Duodenal mucosa (tissue), 2 donors: Measurements from ENCODE around the gene MORN2.

Experiments
- H3K27ac ChIP-seq: one replicate; pipeline ENCODE4 v1.7.0; 2013; ENCODE audit warnings: low read depth, low read length
- H3K27me3 ChIP-seq, 2 donors: one replicate each; pipeline ENCODE4 v1.7.0; 2013; ENCODE audit warnings: low read length in 2 of 2, control low read depth in 1 of 2; ENCODE audit not compliant: insufficient read depth in 2 of 2, control insufficient read depth in 1 of 2
- H3K36me3 ChIP-seq, 2 donors: one replicate each; pipeline ENCODE4 v1.7.0; 2013; ENCODE audit warnings: low read length in 2 of 2, control low read depth in 1 of 2; ENCODE audit not compliant: insufficient read depth in 2 of 2, control insufficient read depth in 1 of 2
- H3K4me1 ChIP-seq, 2 donors: one replicate each; pipeline ENCODE4 v1.7.0; 2013; ENCODE audit warnings: low read length in 2 of 2, control low read depth in 1 of 2; ENCODE audit not compliant: insufficient read depth in 2 of 2, control insufficient read depth in 1 of 2
- H3K4me3 ChIP-seq, 2 donors: one replicate each; pipeline ENCODE4 v1.7.0; 2013; ENCODE audit warnings: low read length in 2 of 2, low read depth in 1 of 2
- H3K9ac ChIP-seq, 2 donors: one replicate each; pipeline ENCODE4 v1.7.0; 2013; ENCODE audit warnings: low read length in 2 of 2, low read depth in 1 of 2
- H3K9me3 ChIP-seq, 2 donors: one replicate each; pipeline ENCODE4 v1.7.0; 2013; ENCODE audit warnings: low read length in 2 of 2, control low read depth in 1 of 2; ENCODE audit not compliant: control insufficient read depth in 1 of 2

The MORN2 gene

GRCh38 chr2:38889045-38889444 lies 13.3 kb downstream of the MORN2 start:
- Histone ChIP-seq H3K4me1 (no peaks in the 10 kb centered on the region), H3K4me3 (no peak overlapping the region), H3K36me3 (no peaks in the 10 kb centered on the region), H3K9ac (no peak overlapping the region), H3K27me3 (no peaks in the 10 kb centered on the region), H3K9me3 (no peaks in the 10 kb centered on the region), H3K27ac (no peak overlapping the region)

- no peak within 1 kb of the TSS for H3K27ac ChIP-seq
- H3K4me1 ChIP-seq = no peaks in the 10 kb centered on the region
- H3K9ac ChIP-seq = no peak within 1 kb of the TSS
- H3K4me3 ChIP-seq = no peak within 1 kb of the TSS
- H3K27me3 ChIP-seq = no peaks in the 10 kb centered on the region
- H3K9me3 ChIP-seq = no peaks in the 10 kb centered on the region
- H3K36me3 ChIP-seq = no peaks in the 10 kb centered on the region
Observed at GRCh38 chr2:38889575-38889974, 13.8 kb downstream of the MORN2 start, which contains the start of gene ARHGEF33. ARHGEF33 (plus strand) TSS chr2:38889875; CDS start chr2:38919448, 29,573 bp downstream.

GRCh38 chr2:38892819-38893218 lies 17.0 kb downstream of the MORN2 start:
- Histone ChIP-seq H3K9ac (no peak overlapping the region), H3K27me3 (no peaks in the 10 kb centered on the region), H3K4me1 (no peaks in the 10 kb centered on the region)

GRCh38 chr2:38898256-38898655 lies 22.5 kb downstream of the MORN2 start:
- Histone ChIP-seq H3K27me3 (no peaks in the 10 kb centered on the region), H3K9me3 (no peaks in the 10 kb centered on the region), H3K4me3 (no peak overlapping the region), H3K4me1 (no peaks in the 10 kb centered on the region), H3K9ac (no peak overlapping the region), H3K36me3 (no peaks in the 10 kb centered on the region), H3K27ac (no peak overlapping the region)

More at GRCh38 chr2:38892819-38893218, 17.0 kb downstream of the MORN2 start:
- Histone ChIP-seq H3K4me3 (no peak overlapping the region), H3K9me3 (no peaks in the 10 kb centered on the region), H3K36me3 (no peaks in the 10 kb centered on the region), H3K27ac (no peak overlapping the region)

GRCh38 chr2:38900726-38901125 lies 24.9 kb downstream of the MORN2 start:
- H3K27me3 ChIP-seq = no peaks in the 10 kb centered on the region
- no peaks in the 10 kb centered on the region for H3K9me3 ChIP-seq
- no peak overlapping the region for H3K27ac ChIP-seq
- no peaks in the 10 kb centered on the region for H3K4me1 ChIP-seq
- H3K4me3 ChIP-seq = no peak overlapping the region
- no peak overlapping the region for H3K9ac ChIP-seq
- H3K36me3 ChIP-seq = no peaks in the 10 kb centered on the region

GRCh38 chr2:38905251-38905650 lies 29.5 kb downstream of the MORN2 start:
- Histone ChIP-seq H3K9me3 (no peaks in the 10 kb centered on the region), H3K4me3 (no peak overlapping the region), H3K27me3 (no peaks in the 10 kb centered on the region), H3K9ac (no peak overlapping the region), H3K4me1 (no peaks in the 10 kb centered on the region), H3K27ac (no peak overlapping the region), H3K36me3 (no peaks in the 10 kb centered on the region)

GRCh38 chr2:38907242-38907641 lies 31.5 kb downstream of the MORN2 start:
- no peak overlapping the region for H3K9ac ChIP-seq
- no peak overlapping the region for H3K27ac ChIP-seq
- H3K9me3 ChIP-seq = no peaks in the 10 kb centered on the region
- H3K36me3 ChIP-seq = no peaks in the 10 kb centered on the region
- no peaks in the 10 kb centered on the region for H3K4me1 ChIP-seq
- no peak overlapping the region for H3K4me3 ChIP-seq
- H3K27me3 ChIP-seq = no peaks in the 10 kb centered on the region

GRCh38 chr2:38907743-38908562 lies 32.2 kb downstream of the MORN2 start:
- H3K9ac ChIP-seq = no peak overlapping the region
- no peak overlapping the region for H3K4me3 ChIP-seq

GRCh38 chr2:38909872-38910271 lies 34.1 kb downstream of the MORN2 start:
- H3K27me3 ChIP-seq = no peaks in the 10 kb centered on the region
- no peaks in the 10 kb centered on the region for H3K36me3 ChIP-seq
- H3K4me1 ChIP-seq = no peaks in the 10 kb centered on the region
- no peaks in the 10 kb centered on the region for H3K9me3 ChIP-seq
- no peak overlapping the region for H3K4me3 ChIP-seq
- H3K27ac ChIP-seq = no peak overlapping the region
- no peak overlapping the region for H3K9ac ChIP-seq

More at GRCh38 chr2:38907743-38908562, 32.2 kb downstream of the MORN2 start:
- H3K9me3 ChIP-seq = no peaks in the 10 kb centered on the region
- H3K36me3 ChIP-seq = no peaks in the 10 kb centered on the region
- no peak overlapping the region for H3K27ac ChIP-seq
- no peaks in the 10 kb centered on the region for H3K4me1 ChIP-seq
- H3K27me3 ChIP-seq = no peaks in the 10 kb centered on the region

- Histone ChIP-seq H3K27ac (no peak overlapping the region), H3K36me3 (no peaks in the 10 kb centered on the region), H3K4me3 (no peak overlapping the region), H3K9me3 (no peaks in the 10 kb centered on the region), H3K9ac (no peak overlapping the region), H3K4me1 (no peaks in the 10 kb centered on the region), H3K27me3 (no peaks in the 10 kb centered on the region)
Observed at GRCh38 chr2:38911191-38911590, 35.4 kb downstream of the MORN2 start.
